ENCODE data around the gene SMIM41. TPM values are rescaled to one million over a fixed set of nuclear protein-coding genes. Genes with fewer than 3 reads are reported as not detected.
A peak's percentile ranks its signal among the peaks of the same experiment; 100 is the strongest.

SMIM41 gene
- total and polyA plus RNA-seq, 3 donors from 2014 or later: 2.6 to 21.7 (median 15.6) TPM

GRCh38 chr12:52122904-52123303 is 43.4 kb downstream of the SMIM41 start:
- no peak for DNase-seq
- peaks cover 38% of the 10 kb centered on the region for H3K4me1 ChIP-seq
- intact Hi-C loops (cut with DNase I; ENCODE audit: low total_unique reads): no loop called here
- 80 to 91% methylated on average over 6 to 7 of the region's 7 CpGs for WGBS, 2 donors
- no peak overlapping the region for H3K4me3 ChIP-seq
- no peak overlapping the region for H3K27ac ChIP-seq
- no peaks in the 10 kb centered on the region for H3K27me3 ChIP-seq
- H3K9me3 ChIP-seq: no peaks in the 10 kb centered on the region
- no peaks in the 10 kb centered on the region for H3K36me3 ChIP-seq (ENCODE audit: low read depth, missing control alignments)
- TF ChIP-seq POLR2A (IDR thresholded peaks at IDR 0.05): no peak
- TF ChIP-seq CTCF (IDR thresholded peaks at IDR 0.05): no peak

DNA sequence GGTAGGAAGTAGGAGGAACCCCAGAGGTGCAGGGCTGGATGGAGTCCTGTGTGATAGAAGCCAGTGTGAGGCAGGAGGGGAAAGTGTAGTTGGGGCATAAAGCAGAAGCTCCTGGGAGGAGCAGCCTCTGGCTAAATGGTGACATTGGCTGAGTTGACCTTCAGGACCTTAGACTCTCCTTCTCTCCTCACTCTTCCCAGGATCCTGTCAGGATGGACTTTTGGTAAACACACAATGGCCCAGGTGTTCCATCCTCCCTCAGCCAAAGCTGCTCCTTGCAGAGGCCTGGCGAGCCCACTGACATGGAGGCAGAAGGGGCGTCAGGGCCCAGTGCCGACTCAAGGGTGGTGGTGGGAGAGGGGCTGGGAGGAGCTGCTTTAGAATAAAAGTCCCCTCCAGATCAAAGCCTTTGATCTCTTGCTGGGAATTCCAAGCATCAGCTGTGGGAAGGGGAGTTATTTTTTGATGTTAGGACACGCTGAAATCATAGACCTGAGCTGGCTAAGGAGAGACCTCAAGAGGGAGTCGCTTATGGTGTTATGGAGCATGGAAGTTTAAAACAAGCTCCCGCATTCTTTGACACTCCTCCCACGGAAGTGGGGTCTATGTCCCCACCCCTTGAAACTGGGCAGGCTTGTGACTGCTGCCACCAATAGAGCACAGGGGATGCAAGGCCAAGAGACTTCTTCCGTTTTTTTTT is 44.1 kb downstream of the SMIM41 start:
- Histone ChIP-seq H3K4me3 (no peak overlapping the region), H3K27me3 (no peaks in the 10 kb centered on the region), H3K36me3 (ENCODE audit: low read depth, missing control alignments) (no peaks in the 10 kb centered on the region), H3K4me1 (peaks cover 38% of the 10 kb centered on the region), H3K27ac (no peak overlapping the region), H3K9me3 (no peaks in the 10 kb centered on the region)
- no peak for DNase-seq
- intact Hi-C loops (cut with DNase I; ENCODE audit: low total_unique reads): no loop called here
- 77 to 81% methylated on average over 8 of the region's 8 CpGs for WGBS, 2 donors
- TF ChIP-seq POLR2A (IDR thresholded peaks at IDR 0.05) (no peak), CTCF (IDR thresholded peaks at IDR 0.05) (no peak)

- no peaks in the 10 kb centered on the region for H3K9me3 ChIP-seq
- H3K36me3 ChIP-seq (ENCODE audit: low read depth, missing control alignments): no peaks in the 10 kb centered on the region
- H3K4me1 ChIP-seq: peaks cover 33% of the 10 kb centered on the region
- no peak for TF ChIP-seq POLR2A (IDR thresholded peaks at IDR 0.05)
- TF ChIP-seq CTCF (IDR thresholded peaks at IDR 0.05): no peak
- no peaks in the 10 kb centered on the region for H3K27me3 ChIP-seq
- H3K27ac ChIP-seq: peak overlapping the region; percentile 79 to 90
- H3K4me3 ChIP-seq: no peak overlapping the region
- intact Hi-C loops (cut with DNase I; ENCODE audit: low total_unique reads): no loop called here
- no peak for DNase-seq
- WGBS, 2 donors: 89 to 92% methylated on average over 4 to 6 of the region's 6 CpGs
Measured at GRCh38 chr12:52125476-52125900, 46.0 kb downstream of the SMIM41 start.

DNA sequence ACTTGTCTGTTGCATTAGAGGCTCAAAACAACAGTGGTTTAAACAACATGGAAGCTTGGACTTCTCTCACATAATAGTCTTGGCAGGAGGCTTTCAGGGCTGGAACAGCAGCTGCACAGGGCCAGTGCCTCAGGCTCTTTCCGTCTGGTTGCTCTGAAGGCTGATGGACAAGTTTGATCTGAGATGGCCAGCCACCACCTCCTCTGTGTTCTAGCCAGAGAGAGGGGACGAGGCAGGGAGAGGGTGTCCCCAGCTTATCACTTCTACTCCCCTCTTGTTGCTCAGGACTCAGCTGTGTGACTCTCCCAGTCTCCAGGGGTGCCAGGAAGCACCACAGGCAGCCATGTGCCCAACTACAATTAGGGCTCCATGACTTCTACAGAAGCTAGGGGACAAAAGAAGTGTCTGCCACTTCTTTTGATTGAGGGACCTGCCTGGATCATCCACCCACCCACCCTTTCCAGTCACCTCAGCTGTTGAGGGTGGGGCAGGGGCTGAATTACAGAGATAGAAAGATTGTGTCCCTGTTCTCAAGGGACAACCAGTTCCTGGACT is 46.6 kb downstream of the SMIM41 start:
- DNase-seq: no peak
- intact Hi-C loops (cut with DNase I; ENCODE audit: low total_unique reads): no loop called here
- H3K27me3 ChIP-seq: no peaks in the 10 kb centered on the region
- 45 to 57% methylated on average over 2 of the region's 2 CpGs for WGBS, 2 donors
- H3K4me3 ChIP-seq: no peak overlapping the region
- no peaks in the 10 kb centered on the region for H3K9me3 ChIP-seq
- peaks cover 35% of the 10 kb centered on the region for H3K4me1 ChIP-seq
- no peak for TF ChIP-seq CTCF (IDR thresholded peaks at IDR 0.05)
- TF ChIP-seq POLR2A (IDR thresholded peaks at IDR 0.05): no peak
- no peaks in the 10 kb centered on the region for H3K36me3 ChIP-seq (ENCODE audit: low read depth, missing control alignments)
- peak overlapping the region; percentile 79 to 90 for H3K27ac ChIP-seq

Data from testis (tissue), 3 donors.